Mucosa of gallbladder (tissue), 1 donor: ENCODE results near the gene AP1S2. TPM values are rescaled to one million over a fixed set of nuclear protein-coding genes. Genes with fewer than 3 reads are reported as not detected.

Source experiments
- DNase-seq: peaks from one replicate; pipeline ENCODE4 v3.0.0-alpha.2; 2020; ENCODE audit warnings: low spot score
- total RNA-seq: library from RNA; stranded (reverse); gene quantifications from one replicate; pipeline ENCODE4 v1.2.1, GENCODE V29; 2021
- donor health status: DM: no; HTN: no; CAD: no.

The AP1S2 gene
- total RNA-seq, 1 donor from 2014 or later = 25.2 TPM

GRCh38 chrX:15812192-15812938 is 42.2 kb downstream of the AP1S2 start:
- DNase-seq = no peak

GRCh38 chrX:15808254-15808653 is 46.4 kb downstream of the AP1S2 start:
- no peak for DNase-seq

GRCh38 chrX:15804563-15804962 is 50.0 kb downstream of the AP1S2 start:
- no peak for DNase-seq

- no peak for DNase-seq
Measured at GRCh38 chrX:15797707-15798106, 56.9 kb downstream of the AP1S2 start.

GRCh38 chrX:15790769-15791290 is 63.8 kb downstream of the AP1S2 start:
- no peak for DNase-seq

GRCh38 chrX:15789979-15790768 is 64.4 kb downstream of the AP1S2 start, which contains the start of gene ZRSR2:
ZRSR2 (plus strand) TSS chrX:15790484; CDS start chrX:15790496, 12 bp downstream.
- DNase-seq = peak; percentile 89

GRCh38 chrX:15786915-15787314 is 67.7 kb downstream of the AP1S2 start:
- DNase-seq = no peak

- DNase-seq = no peak
Measured at GRCh38 chrX:15785176-15785750, 69.3 kb downstream of the AP1S2 start.

- no peak for DNase-seq
Measured at GRCh38 chrX:15781961-15782699, 72.5 kb downstream of the AP1S2 start.

Other genes starting within 250 kb of the AP1S2 start
- gene CLTRN, start 190.0 kb downstream of the AP1S2 start, total RNA-seq = 5.1 TPM
- 9.4 TPM for gene CA5B, start 116.5 kb downstream of the AP1S2 start, total RNA-seq
- gene ZRSR2, start 64.3 kb downstream of the AP1S2 start, total RNA-seq = 11.7 TPM